IMR-90 (cell line): ENCODE data around the gene FLYWCH1.

Source experiments
- CEBPB ChIP-seq: IDR thresholded peaks from 2 replicates; pipeline ENCODE4 v1.6.1; 2012; ENCODE audit warnings: low read depth, low read length, improper control_type of control experiment
- ELK1 ChIP-seq: fragments of 150-350 bp; IDR thresholded peaks from 2 replicates; pipeline ENCODE4 v1.6.1; 2016; ENCODE audit warnings: low read depth, mild to moderate bottlenecking, low read length, moderate library complexity, borderline replicate concordance
- POLR2A ChIP-seq: IDR thresholded peaks from 2 replicates; pipeline ENCODE4 v1.6.1; 2012; ENCODE audit warnings: mild to moderate bottlenecking, low read depth, low read length
- TF ChIP-seq, protein P1 (sequence below): conservative IDR thresholded peaks from 2 replicates; pipeline ENCODE4 v1.5.1; 2012; ENCODE audit warnings: mild to moderate bottlenecking, low read depth, low read length, improper control_type of control experiment

DNA sequence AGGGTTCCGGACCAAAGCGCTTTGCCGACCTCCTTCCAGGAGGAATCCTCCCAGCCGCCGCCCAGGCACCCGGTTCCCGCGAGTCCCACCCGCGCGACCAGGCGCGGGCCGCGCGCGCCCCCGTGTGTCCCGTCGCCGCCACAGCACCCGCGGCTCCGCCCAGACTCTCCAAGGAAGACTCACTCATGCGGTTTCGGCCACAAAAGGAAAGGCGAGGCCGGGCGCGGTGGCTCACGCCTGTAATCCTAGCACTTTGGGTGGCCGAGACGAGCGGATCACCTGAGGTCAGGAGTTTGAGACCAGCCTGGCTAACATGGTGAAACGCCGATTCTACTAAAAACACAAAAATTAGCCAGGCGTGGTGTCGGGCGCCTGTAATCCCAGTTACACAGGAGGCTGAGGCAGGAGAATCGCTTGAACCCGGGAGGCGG lies 72.0 kb downstream of the FLYWCH1 start:
- no peak for TF ChIP-seq CEBPB
- TF ChIP-seq POLR2A, result 0 out of 2 replicates have a peak, but pooled peaks have one; percentile 28
- no peak for TF ChIP-seq ELK1
- TF ChIP-seq, protein P1, sequence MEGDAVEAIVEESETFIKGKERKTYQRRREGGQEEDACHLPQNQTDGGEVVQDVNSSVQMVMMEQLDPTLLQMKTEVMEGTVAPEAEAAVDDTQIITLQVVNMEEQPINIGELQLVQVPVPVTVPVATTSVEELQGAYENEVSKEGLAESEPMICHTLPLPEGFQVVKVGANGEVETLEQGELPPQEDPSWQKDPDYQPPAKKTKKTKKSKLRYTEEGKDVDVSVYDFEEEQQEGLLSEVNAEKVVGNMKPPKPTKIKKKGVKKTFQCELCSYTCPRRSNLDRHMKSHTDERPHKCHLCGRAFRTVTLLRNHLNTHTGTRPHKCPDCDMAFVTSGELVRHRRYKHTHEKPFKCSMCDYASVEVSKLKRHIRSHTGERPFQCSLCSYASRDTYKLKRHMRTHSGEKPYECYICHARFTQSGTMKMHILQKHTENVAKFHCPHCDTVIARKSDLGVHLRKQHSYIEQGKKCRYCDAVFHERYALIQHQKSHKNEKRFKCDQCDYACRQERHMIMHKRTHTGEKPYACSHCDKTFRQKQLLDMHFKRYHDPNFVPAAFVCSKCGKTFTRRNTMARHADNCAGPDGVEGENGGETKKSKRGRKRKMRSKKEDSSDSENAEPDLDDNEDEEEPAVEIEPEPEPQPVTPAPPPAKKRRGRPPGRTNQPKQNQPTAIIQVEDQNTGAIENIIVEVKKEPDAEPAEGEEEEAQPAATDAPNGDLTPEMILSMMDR, result peak; percentile 94
